ENCODE results near the gene FKBP5. TPM values are rescaled to one million over a fixed set of nuclear protein-coding genes. Genes with fewer than 3 reads are reported as not detected.
"Not testable (repeated sequence)": the region's sequence is repeated elsewhere in the genome, so short reads cannot be mapped to it uniquely, and the experiment has no call there.

FKBP5 gene
- total RNA-seq, 1 donor from 2014 or later: 40.1 TPM

DNA sequence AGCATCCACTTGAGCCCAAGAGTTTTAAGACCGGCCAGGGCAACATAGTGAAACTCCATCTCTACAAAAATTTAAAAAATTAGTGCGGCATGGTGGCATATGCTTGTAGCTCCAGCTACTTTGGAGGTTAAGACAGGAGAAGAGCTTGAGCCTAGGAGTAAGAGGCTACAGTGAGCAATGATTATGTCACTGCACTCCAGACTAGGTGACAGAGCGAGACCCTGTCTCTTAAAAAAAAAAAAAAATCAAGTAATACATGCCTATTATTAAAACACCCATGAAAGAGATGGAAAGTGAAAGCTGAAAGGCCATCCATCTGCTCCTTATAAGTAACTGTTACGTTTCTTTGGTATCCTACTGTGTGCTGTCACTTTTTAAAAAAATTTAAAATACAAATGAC lies 66.4 kb downstream of the FKBP5 start:
- no peak for DNase-seq (ENCODE audit: low read depth in 2 of 2)

DNA sequence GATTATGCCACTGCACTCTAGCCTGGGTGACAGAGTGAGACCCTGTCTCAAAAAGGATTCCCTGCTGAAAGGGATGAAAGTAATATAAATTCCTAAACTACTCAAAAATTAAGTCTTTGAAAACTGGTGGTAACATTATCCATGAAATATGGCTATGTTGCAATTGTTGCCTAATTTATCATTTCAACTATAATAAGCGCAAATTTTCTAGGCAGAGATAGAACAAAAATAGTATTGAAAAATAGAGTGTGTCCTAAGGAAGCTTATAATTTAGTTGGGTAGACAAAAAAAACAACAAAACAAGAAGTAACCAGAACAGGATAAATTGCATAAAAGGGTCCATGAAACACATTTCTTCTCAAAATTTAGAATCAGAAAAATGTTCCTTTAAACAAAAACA lies 68.0 kb downstream of the FKBP5 start:
- DNase-seq (ENCODE audit: low read depth in 2 of 2): no peak

DNA sequence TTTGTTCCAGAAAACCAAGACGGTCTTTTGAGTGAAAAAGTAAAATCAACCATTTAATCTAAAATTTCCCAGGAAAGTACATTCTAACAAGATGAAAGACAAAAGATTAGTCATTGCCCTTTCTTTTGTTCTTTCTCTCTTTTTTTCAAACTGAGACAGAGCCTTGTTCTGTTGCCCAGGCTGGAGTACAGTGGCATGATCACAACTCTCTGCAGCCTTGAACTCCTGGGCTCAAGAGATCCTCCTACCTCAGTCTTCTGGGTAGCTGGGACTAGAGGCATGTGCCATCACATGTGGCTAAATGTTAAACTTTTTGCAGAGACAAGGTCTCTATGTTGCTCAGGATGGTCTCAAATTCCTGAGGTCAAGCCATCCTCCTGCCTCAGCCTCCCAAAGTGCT lies 75.0 kb downstream of the FKBP5 start:
- DNase-seq (ENCODE audit: low read depth in 2 of 2): no peak

DNA sequence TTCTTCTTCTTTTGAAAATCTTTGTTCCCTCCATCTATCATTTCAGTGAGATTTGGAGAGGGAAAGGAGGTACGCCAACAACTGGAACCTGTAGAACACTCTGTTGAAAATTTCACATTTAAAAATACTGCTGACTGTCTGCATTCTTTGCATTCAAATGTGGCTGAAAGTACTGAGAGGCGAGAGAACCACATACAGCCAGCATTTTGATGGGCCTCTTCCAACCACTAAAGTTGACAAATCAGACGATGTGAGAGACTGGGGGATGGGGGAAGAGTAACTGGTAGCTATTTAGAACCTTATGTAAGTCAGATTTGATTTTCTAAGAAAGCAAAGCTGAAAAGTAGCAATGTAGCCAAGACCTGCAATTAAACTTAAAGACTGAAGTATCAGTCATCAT lies 77.5 kb downstream of the FKBP5 start:
- DNase-seq (ENCODE audit: low read depth in 2 of 2): no peak

DNA sequence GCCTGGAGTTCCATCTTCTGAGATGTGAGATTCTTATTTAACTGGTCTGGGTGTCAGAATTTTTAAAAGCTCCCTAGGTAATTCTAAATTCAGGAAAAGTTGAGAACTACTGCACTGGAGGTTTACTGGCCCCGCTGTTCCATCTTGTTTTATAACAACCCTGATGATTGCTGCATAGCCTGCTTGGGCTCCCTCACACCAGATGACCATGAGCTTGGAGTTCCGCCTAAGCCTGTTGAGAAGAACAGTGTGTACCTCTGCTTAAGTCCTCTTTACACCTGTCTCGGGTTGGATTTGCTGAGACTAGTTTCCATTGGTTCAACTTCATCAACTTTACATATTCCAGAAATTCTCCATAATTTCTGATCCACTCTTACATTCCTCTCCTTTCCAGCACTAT lies 77.9 kb downstream of the FKBP5 start:
- DNase-seq (ENCODE audit: low read depth in 2 of 2): no peak

DNA sequence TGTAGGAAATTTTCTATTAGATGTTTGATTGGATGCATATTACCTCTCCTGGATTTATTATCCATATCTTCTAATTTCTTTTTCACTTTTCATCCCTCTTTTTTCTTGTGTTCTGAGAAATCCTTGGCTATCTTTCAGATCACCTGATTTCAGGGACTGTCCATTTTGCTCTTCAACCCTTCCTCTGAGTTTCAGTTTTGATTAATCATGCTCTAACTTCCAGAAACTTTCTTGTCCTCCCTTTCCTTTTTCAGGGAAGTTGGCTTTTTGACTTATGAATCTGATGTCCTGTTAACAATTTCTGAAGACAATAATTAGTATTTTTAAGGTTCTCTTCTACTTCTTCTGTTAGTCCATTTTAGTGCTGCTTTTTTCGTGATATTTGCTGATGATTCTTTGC lies 79.1 kb downstream of the FKBP5 start:
- DNase-seq (ENCODE audit: low read depth in 2 of 2): no peak

DNA sequence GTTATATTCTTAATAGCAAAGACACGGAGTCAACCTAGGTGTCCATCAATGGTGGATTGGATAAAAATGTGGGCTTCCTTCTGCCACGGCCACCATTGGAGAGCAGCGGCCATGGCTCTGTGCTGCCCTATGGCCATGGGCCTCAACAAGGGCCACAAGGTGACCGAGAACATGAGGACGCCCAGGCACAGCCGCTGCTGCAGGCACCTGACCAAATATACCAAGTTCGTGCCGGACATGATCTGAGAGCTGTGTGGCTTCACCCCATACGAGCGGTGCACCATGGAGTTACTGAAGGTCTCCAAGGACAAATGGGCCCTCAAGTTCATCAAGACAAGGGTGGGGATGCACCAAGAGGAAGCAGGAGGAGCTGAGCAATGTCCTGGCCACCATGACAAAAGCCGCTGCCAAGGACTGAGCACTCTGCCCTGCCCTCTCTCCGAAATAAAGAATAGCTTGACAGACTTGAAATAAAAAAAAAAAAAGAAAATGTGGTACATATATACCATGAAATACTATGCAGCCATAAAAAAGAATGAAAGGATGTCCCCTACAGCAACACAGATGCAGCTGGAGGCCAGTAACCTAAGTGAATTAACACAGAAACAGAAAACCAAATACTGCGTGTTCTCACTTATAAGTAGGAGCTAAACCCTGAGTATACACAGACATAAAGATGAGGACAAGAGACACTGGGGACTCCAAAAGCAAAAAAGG lies 81.0 kb downstream of the FKBP5 start:
- no peak for DNase-seq (ENCODE audit: low read depth in 2 of 2)

DNA sequence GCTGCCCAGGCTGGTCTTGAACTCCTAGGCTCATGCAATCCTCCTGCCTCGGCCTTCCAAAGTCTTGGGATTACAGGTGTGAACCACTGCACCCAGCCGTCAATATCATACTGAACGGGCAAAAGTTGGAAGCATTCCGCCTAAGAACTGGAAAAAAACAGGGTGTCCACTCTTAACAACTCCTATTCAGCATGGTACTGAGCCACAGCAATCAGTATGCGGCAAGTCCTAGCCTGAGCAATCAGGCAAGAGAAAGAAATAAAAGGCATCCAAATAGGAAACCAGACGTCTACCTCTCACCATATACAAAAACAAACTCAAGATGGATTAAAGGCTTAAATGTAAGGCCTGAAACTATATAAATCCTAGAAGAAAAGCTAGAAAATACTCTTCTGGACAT lies 83.1 kb downstream of the FKBP5 start:
- DNase-seq (ENCODE audit: low read depth in 2 of 2): no peak

DNA sequence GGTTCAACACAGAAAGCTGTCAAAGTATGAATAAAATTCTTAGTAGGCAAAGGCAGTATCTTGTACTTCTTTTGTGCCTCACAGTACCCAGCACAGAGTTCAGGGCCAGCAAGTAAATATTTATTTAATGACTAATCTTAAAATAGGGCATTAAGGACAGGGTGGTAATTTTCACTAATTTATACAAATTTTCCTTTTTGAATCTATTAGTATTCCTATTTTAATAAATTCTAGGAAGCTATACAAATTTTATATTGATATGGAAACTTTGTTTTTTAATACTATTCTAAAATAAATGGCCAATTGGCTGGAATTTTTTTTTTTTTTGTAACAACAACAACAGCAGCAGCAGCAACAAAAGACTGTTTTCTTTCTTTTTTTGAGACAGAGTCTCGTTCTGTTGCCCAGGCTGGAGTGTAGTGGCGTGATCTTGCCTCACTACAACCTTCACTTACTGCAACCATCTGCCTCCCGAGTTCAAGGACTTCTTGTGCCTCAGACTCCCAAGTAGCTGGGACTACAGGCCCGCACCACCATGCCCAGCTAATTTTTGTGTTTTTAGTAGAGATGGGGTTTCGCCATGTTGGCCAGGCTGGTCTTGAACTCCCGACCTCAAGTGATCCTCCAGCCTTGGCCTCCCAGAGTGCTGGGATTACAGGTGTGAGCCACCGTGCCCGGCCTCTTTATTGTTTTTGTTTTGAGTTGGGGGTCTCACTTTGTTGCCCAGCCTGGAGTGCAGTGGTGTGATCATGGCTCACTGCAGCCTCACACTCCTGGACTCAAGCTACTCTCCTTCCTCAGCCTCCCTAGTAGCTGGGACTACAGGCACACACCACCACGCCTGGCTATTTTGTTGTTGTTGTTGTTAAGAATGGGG lies 85.2 kb downstream of the FKBP5 start:
- peak; percentile 33 to 48 for DNase-seq (ENCODE audit: low read depth in 2 of 2)

DNA sequence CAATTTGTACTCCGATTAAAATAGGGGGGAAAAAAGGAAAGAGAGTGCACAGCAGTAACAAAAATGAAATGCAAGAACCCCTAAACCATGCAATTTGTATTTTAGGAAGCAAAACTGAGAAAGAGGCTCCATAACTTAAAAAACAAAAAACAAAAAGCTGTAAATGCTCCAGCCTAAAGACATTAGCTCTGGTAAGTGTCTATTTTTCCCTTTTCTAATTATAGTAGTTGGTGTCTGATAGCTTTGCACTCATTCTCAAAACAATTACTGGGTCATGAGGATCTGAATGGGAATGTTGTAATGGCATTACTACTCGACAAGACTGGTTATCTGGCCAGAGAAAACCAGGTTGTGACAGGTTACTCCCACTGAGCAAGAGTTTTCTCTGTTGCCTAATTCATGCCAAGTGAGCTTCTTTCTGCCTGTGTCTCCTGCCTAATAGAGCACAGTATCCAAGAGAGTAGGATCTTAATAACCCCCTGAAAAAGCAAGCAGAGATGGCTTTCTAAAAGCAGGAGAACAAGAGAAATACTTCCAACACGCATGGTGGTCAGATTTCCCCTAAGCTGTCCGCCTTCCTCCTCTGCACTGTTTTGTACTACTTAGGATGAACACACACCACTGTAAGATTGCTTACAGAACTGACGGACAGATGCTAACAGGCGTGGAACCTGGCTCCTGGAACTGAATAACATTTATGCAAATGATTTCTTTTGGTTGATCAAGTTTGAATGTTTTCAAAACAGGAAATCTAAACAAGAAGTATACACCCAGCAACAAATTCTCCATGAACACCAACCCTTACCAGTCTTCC lies 86.4 kb downstream of the FKBP5 start:
- DNase-seq (ENCODE audit: low read depth in 2 of 2): peak; percentile 36 to 49

DNA sequence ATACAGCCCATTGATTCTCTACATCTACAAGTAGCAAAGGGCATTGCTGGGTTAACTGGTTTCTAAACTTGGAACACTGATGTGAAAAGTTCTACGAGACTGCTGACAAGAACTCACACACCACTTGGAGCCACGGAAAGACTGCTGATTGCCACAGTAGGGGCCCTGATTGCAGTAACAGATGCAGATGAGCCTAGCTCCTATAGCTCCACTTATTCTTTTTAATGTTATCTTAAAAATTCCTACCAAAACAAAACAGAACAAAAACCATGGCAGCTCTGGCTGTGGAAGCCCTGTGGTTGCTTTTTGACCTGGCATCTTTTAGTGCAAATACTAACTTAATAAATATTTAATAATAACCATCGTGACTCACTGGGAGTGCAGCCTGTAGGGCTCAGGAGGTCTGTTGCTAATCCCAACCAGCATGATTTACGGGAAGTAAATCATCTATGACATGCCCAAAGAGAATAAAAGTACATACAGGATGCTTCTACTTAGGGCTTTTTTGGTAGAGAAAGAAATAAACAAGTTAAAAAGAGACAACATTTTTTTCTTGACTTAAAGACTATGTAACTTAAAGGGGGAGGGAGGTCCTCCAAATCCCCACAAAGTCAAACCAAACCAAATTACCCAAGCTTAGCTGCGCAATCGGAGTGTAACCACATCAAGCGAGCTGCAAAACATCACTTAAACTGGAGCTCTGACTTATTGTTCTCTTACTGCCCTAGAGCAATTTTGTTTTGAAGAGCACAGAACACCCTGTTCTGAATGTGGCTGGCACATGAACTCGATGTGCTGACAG lies 87.2 kb downstream of the FKBP5 start:
- peak; percentile 78 to 87 for DNase-seq (ENCODE audit: low read depth in 2 of 2)

DNA sequence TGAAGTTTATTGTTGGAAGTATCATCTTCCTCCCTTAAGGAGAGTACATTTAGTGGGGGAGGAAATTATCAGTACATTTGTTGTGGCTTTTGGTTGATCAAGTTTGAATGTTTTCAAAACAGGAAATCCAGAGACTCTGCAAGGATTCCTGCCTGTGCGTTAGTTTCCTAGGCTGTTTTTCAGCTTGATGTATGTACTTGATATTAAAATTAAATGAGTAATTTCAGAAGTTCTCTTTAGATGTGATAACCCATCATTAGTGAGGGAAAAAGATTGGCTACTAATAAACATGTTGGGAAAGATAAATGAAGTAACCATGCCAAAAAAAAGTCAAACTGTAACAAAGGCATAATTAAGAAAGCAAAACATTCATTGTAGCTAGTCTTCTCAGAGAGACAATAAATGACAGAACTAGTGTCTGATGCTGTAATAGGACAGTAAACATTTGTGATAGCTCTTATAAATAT lies 88.0 kb downstream of the FKBP5 start:
- peak in 1 of 2 donors; percentile 54 for DNase-seq (ENCODE audit: low read depth in 2 of 2)

DNA sequence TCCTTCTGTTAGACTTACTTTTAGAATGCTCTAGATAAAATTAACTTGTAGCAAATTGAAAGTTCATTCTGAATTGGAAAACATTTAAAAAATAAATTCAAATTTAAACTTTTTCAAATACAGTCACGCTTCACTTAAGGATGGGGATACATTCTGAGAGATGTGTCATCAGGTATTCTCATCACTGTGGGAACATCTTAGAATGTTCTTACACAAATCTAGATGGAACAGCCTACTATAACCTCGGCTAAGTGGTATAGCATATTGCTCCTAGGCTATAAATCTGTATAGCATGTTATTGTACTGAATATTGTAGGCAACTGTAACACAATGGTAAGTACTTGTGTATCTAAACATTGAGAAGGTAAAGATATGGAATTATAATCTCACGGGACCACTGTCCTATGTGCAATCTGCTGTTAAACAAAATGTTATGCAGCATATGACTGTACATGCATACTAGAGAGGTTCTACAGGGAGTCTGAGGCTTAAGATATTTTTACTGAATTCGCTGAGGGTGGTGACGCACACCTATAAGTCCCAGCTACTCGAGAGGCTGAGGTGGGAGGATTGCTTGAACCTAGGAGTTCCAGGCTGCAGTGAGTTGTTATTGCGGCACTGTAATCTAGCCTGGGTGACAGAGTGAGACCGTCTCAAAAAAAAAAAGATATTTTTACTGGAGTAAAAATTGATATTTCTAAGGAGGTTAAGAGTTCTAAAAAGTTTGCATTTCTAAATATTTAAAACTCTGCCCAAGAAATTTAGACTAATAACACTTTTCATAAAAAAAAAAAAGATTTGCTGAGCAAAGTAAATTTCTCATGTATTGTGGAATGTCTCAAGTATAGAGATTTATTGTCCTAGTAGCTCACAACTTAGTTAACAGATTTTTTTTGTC lies 88.7 kb downstream of the FKBP5 start:
- no peak for DNase-seq (ENCODE audit: low read depth in 2 of 2)

DNA sequence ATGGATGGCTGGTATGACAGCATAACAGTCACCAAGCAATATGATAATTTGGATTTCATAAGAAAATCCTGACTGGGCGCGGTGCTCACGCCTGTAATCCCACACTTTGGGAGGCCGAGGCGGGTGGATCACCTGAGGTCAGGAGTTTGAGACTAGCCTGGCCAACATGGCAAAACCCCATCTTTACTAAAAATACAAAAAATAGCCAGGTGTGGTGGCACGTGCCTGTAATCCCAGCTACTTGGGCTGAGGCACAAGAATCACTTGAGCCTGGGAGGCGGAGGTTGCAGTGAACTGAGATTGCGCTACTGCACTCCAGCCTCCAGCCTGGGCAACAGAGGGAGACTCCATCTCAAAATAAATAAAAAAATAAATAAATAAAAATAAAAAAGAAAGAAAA lies 90.1 kb downstream of the FKBP5 start:
- DNase-seq (ENCODE audit: low read depth in 2 of 2): not testable (repeated sequence)

DNA sequence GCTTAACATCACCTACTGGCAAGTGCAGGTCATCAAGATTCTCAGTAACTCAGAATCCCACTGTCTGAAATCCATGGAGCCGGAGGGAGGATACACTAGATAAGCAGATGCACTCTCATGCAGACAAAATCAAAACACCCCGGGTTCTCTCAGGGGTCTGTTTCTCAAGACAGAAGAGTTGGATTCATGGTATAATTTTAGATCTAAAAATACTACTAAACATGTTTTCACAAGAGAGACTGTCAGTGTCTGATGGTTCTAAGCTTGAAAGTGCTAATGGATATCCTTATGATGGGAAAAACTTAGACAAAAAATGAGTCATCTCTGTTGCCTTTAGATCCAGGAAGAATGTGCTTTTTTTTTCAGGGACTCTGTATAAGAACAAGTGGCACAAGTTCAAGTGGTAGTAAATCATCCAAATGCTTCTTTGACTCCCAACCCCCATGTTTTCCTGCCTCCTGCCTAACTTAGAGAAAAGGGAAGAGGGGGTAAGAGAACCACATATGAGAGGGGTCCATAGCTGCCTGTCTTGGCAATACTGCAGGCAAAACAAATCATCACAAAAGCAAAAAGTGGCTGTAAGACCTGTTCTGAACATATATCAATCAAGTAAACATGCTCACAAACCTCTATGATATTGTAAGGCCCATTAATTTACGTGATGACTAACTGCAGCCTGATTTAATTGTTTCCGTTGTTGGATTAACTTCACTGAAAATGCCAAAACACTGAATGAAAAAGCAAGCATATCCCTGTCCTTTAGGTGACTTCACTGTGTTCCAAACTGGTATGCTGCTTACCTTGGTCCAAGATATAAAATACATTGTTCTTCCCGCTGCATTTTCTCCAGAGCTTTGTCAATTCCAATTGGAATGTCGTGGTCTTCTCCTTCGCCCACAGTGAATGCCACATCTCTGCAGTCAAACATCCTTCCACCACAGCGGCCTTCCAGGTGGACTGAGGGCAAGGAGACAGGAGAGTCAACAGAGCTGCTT lies 92.0 kb downstream of the FKBP5 start:
- peak; percentile 67 to 95 for DNase-seq (ENCODE audit: low read depth in 2 of 2)

DNA sequence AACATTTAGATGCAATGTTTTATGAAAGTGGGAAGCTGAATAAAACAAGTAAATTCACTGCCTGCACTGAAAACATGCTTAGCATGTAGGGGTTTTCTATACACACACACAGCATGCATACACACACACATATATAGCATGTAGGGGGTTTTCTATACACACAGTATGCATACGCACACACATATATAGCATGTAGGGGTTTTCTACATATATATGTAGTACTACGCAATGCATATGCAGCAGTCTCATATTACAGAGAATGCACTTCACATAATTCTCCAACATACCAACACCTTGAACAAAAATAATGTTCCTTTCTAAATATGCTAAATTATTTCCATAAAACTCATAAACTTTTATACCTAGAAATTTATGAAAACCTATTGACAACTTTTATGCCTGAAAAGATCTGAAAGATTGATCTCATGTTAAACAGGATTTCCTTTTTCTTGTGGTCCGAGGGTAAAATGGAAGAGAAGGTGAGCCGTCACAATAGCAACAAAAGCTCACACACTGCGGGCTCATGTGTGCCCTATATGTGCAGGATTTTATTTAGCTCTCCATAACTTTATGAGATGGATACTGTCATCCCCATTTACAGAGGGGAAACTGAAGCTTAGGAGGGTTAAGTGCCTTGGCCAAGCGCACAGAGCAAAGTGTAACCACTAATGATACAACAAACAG lies 94.1 kb downstream of the FKBP5 start:
- DNase-seq (ENCODE audit: low read depth in 2 of 2): no peak

DNA sequence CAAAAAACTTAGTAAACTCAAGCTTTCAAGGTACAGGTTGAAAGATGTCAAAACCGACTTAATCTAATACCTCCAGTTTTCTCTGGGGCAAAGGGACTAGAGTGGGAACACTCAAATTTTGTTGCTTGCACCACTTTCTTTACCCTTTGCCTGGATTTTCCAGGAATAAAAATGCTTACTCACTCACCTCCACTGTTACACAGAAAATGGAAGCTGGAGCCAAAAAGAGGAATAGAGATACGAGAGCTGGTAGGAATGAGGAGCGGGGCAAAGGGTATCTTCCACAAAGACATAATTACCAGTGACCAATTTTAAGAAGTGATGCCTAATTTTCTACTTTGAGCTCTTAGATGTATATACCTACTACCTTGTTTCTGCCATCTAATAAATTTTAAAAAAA lies 96.5 kb downstream of the FKBP5 start:
- no peak for DNase-seq (ENCODE audit: low read depth in 2 of 2)

DNA sequence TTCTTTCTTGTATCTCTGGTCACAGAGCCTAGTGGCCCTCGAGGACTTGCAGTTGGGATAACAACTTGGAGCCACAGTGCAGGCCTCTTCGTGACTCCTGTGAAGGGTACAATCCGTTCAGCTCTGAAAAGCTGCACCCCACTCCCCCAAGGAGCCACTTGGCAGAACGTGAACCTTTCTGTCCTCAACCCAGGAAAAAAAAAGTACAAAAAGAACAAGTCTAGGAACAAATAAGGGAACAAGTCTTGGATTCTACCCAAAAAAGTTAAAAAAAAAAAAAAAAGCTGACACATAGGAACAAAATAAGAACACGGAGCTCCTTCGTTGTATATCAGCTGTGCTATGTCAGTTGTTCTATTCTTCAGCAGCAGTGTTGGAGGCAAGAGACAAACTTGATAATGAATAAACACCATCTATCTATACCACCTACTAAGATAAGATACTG lies 98.1 kb downstream of the FKBP5 start:
- peak in 1 of 2 donors; percentile 23 for DNase-seq (ENCODE audit: low read depth in 2 of 2)
